GM21825 (cell line): ENCODE data around the gene PPP1CB.

ENCODE experiments used
- ATAC-seq: cut with Tn5 transposase; IDR thresholded peaks from one replicate; pipeline ENCODE4 v1.9.1; 2021; ENCODE audit warnings: mild to moderate bottlenecking, moderate library complexity; ENCODE audit not compliant: unreplicated experiment

Gene PPP1CB

DNA sequence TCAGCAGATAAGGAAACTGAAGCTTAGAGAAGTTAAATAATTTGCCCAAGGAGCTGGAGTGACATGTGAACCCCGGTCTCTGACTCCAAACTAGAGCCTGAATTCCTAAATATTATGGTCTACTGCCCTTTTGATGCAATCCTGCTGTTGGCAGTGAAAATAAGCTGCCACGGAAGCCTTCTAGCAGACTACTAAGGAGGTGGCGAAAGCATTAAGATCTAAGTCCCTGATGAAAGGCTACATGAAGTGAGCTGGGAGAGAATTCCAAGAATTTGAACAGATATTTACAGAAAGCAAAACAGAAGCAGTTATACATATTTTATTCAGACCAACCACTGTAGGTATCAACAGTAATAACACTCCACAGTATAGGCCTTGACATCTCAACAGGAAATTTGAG is 90.4 kb downstream of the PPP1CB start:
- no peak for ATAC-seq
